Endothelial cell (in vitro differentiated cells): ENCODE measurements around the gene KCNAB2. TPM values are rescaled to one million over a fixed set of nuclear protein-coding genes. Genes with fewer than 3 reads are reported as not detected.

Experiments used
- DNase-seq: peaks from one replicate; pipeline ENCODE4 v3.0.0; 2021; ENCODE audit warnings: low spot score
- H3K27ac Mint-ChIP-seq: one replicate; pipeline ENCODE4 v1.8.0; 2021; ENCODE audit warnings: mixed read lengths, inconsistent platforms; ENCODE audit not compliant: unreplicated experiment
- H3K27me3 Mint-ChIP-seq: one replicate; pipeline ENCODE4 v1.8.0; 2021; ENCODE audit warnings: mild to moderate bottlenecking, moderate library complexity, mixed read lengths, inconsistent platforms; ENCODE audit not compliant: unreplicated experiment
- H3K36me3 Mint-ChIP-seq: one replicate; pipeline ENCODE4 v1.8.0; 2021; ENCODE audit warnings: mild to moderate bottlenecking, low read depth, mixed read lengths, inconsistent platforms; ENCODE audit not compliant: unreplicated experiment
- H3K4me1 Mint-ChIP-seq: one replicate; pipeline ENCODE4 v1.8.0; 2021; ENCODE audit warnings: mild to moderate bottlenecking, mixed read lengths, inconsistent platforms; ENCODE audit not compliant: unreplicated experiment
- H3K4me3 Mint-ChIP-seq: one replicate; pipeline ENCODE4 v1.8.0; 2021; ENCODE audit warnings: mild to moderate bottlenecking, mixed read lengths, inconsistent platforms; ENCODE audit not compliant: unreplicated experiment
- H3K9me3 Mint-ChIP-seq: one replicate; pipeline ENCODE4 v1.8.0; 2021; ENCODE audit warnings: mixed read lengths, inconsistent platforms; ENCODE audit not compliant: unreplicated experiment
- CTCF ChIP-seq: fragments of 200-600 bp; sonication (generic); IDR thresholded peaks from one replicate; pipeline ENCODE4 v1.5.0; 2021; ENCODE audit warnings: antibody characterized with exemption; ENCODE audit not compliant: unreplicated experiment
- total RNA-seq: library from RNA; stranded (reverse); fragmentation: NEBNext Ultra II Directional; extraction: Animal tissue kit (Norgen Biotek cat#: 25700); gene quantifications from one replicate; pipeline ENCODE4 v1.2.1, GENCODE V29; 2021; ENCODE audit not compliant: unreplicated experiment

The KCNAB2 gene
- total RNA-seq, 1 donor from 2014 or later: 4.1 TPM

- Mint-ChIP-seq H3K27me3 (peaks cover 6% of the 10 kb centered on the region), H3K4me1 (no peaks in the 10 kb centered on the region), H3K9me3 (no peaks in the 10 kb centered on the region), H3K4me3 (no peak overlapping the region), H3K36me3 (no peaks in the 10 kb centered on the region), H3K27ac (no peak overlapping the region)
- no peak for DNase-seq
- no peak for TF ChIP-seq CTCF
Observed at GRCh38 chr1:6023346-6023745, 22.3 kb upstream of the KCNAB2 start.

GRCh38 chr1:6024376-6024775 lies 21.3 kb upstream of the KCNAB2 start:
- no peak for TF ChIP-seq CTCF
- no peaks in the 10 kb centered on the region for H3K36me3 Mint-ChIP-seq
- no peak overlapping the region for H3K27ac Mint-ChIP-seq
- H3K9me3 Mint-ChIP-seq: no peaks in the 10 kb centered on the region
- DNase-seq: no peak
- H3K27me3 Mint-ChIP-seq: peaks cover 10% of the 10 kb centered on the region
- H3K4me3 Mint-ChIP-seq: no peak overlapping the region
- no peaks in the 10 kb centered on the region for H3K4me1 Mint-ChIP-seq

GRCh38 chr1:6025269-6026094 lies 20.2 kb upstream of the KCNAB2 start:
- Mint-ChIP-seq H3K4me1 (no peaks in the 10 kb centered on the region), H3K4me3 (no peak overlapping the region), H3K36me3 (no peaks in the 10 kb centered on the region), H3K27ac (no peak overlapping the region), H3K27me3 (peaks cover 10% of the 10 kb centered on the region), H3K9me3 (no peaks in the 10 kb centered on the region)
- no peak for DNase-seq
- TF ChIP-seq CTCF: no peak

GRCh38 chr1:6026095-6026809 lies 19.4 kb upstream of the KCNAB2 start:
- no peaks in the 10 kb centered on the region for H3K4me1 Mint-ChIP-seq
- no peak overlapping the region for H3K27ac Mint-ChIP-seq
- peaks cover 10% of the 10 kb centered on the region for H3K27me3 Mint-ChIP-seq
- H3K36me3 Mint-ChIP-seq: no peaks in the 10 kb centered on the region
- DNase-seq: no peak
- no peak for TF ChIP-seq CTCF
- H3K9me3 Mint-ChIP-seq: no peaks in the 10 kb centered on the region
- no peak overlapping the region for H3K4me3 Mint-ChIP-seq

- DNase-seq: no peak
- Mint-ChIP-seq H3K27me3 (peaks cover 9% of the 10 kb centered on the region), H3K27ac (peak overlapping the region; percentile 30), H3K9me3 (no peaks in the 10 kb centered on the region), H3K4me3 (no peak overlapping the region), H3K4me1 (no peaks in the 10 kb centered on the region), H3K36me3 (no peaks in the 10 kb centered on the region)
- no peak for TF ChIP-seq CTCF
Observed at GRCh38 chr1:6027591-6027990, 18.1 kb upstream of the KCNAB2 start.
